HEK293T (cell line): ENCODE measurements around the gene CAPN5.

Experiments
- ELF4 ChIP-seq: fragments of 450-650 bp; IDR thresholded peaks from 2 replicates; pipeline ENCODE4 v1.6.1; 2017; ENCODE audit warnings: antibody characterized with exemption
- L3MBTL2 ChIP-seq: fragments of 450-650 bp; conservative IDR thresholded peaks from 2 replicates; pipeline ENCODE4 v1.6.1; 2016; ENCODE audit warnings: mild to moderate bottlenecking
- PKNOX1 ChIP-seq: fragments of 450-650 bp; IDR thresholded peaks from 2 replicates; pipeline ENCODE4 v1.6.1; 2016

GRCh38 chr11:77020734-77021133, 46.0 kb upstream of the CAPN5 start:
- no peak for TF ChIP-seq ELF4
- TF ChIP-seq L3MBTL2: no peak
- no peak for TF ChIP-seq PKNOX1
